ENCODE data around the gene APOB. TPM values are rescaled to one million over a fixed set of nuclear protein-coding genes. Genes with fewer than 3 reads are reported as not detected.

The APOB gene
- total and polyA plus RNA-seq, 2 of the 13 experiments (the other 11 are each of a cell fraction or from before 2014, with no cell fraction given): 1,569 to 2,515 TPM

DNA sequence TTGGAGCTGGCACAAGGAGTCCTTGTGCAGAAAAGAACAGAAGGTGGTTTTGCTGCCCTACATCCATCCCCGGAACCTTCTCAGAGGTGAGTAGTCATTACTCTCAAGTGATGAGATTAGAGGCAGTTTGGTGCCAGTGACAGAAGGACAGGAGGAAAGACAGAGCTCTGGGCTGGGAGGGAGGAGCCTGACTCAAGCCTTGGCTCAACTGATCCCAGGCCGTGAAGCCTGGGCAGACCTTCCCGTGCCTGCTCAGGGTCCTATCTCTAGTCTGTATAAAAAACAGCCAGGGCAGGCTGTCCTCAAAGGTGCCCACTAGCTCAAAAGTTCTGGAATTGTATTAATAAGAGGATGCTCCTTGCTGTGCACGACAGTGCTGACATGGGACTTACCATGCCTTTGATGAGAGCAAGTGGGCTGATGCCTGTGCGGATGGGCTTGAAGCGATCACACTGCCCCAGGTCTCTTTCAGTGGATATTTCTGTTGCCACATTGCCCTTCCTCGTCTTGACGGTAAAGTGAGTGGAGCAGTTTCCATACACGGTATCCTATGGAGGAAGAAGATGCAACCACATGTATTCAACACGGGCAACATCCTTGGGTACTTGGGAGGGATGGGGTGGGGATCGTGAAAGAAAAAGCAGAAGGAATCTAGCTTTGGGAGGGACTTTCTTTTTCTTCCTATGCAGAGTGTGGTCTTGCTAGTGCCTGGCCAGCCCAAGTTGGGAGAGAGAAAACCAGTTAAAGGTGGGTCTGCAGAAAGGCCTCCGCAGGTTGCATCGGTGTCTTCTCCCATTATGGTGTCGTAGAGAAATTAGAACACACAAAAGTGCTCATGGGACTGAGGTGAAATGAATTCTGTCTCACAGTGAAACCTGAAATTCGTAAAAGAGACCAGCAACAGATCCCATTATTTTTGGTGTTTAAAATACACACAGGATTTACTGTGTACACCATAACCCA lies 6.9 kb downstream of the APOB start (continued):
- TF ChIP-seq, protein P1, sequence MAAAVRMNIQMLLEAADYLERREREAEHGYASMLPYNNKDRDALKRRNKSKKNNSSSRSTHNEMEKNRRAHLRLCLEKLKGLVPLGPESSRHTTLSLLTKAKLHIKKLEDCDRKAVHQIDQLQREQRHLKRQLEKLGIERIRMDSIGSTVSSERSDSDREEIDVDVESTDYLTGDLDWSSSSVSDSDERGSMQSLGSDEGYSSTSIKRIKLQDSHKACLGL (CRISPR knock-in tag; IDR thresholded peaks at IDR 0.05): no peak
- no peak for TF ChIP-seq ZNF552 (CRISPR knock-in tag; IDR thresholded peaks at IDR 0.05; ENCODE audit: borderline replicate concordance)
- TF ChIP-seq, protein P2, sequence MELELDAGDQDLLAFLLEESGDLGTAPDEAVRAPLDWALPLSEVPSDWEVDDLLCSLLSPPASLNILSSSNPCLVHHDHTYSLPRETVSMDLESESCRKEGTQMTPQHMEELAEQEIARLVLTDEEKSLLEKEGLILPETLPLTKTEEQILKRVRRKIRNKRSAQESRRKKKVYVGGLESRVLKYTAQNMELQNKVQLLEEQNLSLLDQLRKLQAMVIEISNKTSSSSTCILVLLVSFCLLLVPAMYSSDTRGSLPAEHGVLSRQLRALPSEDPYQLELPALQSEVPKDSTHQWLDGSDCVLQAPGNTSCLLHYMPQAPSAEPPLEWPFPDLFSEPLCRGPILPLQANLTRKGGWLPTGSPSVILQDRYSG (CRISPR knock-in tag; IDR thresholded peaks at IDR 0.05): no peak
- TF ChIP-seq NCOA5 (CRISPR knock-in tag; IDR thresholded peaks at IDR 0.05): 0 out of 2 replicates have a peak, but pooled peaks have one; percentile 25
- TF ChIP-seq, protein P3, sequence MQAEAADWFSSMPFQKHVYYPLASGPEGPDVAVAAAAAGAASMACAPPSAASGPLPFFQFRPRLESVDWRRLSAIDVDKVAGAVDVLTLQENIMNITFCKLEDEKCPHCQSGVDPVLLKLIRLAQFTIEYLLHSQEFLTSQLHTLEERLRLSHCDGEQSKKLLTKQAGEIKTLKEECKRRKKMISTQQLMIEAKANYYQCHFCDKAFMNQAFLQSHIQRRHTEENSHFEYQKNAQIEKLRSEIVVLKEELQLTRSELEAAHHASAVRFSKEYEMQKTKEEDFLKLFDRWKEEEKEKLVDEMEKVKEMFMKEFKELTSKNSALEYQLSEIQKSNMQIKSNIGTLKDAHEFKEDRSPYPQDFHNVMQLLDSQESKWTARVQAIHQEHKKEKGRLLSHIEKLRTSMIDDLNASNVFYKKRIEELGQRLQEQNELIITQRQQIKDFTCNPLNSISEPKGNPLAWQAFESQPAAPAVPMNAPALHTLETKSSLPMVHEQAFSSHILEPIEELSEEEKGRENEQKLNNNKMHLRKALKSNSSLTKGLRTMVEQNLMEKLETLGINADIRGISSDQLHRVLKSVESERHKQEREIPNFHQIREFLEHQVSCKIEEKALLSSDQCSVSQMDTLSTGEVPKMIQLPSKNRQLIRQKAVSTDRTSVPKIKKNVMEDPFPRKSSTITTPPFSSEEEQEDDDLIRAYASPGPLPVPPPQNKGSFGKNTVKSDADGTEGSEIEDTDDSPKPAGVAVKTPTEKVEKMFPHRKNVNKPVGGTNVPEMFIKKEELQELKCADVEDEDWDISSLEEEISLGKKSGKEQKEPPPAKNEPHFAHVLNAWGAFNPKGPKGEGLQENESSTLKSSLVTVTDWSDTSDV (CRISPR knock-in tag; IDR thresholded peaks at IDR 0.05): no peak
- TF ChIP-seq, protein P4, sequence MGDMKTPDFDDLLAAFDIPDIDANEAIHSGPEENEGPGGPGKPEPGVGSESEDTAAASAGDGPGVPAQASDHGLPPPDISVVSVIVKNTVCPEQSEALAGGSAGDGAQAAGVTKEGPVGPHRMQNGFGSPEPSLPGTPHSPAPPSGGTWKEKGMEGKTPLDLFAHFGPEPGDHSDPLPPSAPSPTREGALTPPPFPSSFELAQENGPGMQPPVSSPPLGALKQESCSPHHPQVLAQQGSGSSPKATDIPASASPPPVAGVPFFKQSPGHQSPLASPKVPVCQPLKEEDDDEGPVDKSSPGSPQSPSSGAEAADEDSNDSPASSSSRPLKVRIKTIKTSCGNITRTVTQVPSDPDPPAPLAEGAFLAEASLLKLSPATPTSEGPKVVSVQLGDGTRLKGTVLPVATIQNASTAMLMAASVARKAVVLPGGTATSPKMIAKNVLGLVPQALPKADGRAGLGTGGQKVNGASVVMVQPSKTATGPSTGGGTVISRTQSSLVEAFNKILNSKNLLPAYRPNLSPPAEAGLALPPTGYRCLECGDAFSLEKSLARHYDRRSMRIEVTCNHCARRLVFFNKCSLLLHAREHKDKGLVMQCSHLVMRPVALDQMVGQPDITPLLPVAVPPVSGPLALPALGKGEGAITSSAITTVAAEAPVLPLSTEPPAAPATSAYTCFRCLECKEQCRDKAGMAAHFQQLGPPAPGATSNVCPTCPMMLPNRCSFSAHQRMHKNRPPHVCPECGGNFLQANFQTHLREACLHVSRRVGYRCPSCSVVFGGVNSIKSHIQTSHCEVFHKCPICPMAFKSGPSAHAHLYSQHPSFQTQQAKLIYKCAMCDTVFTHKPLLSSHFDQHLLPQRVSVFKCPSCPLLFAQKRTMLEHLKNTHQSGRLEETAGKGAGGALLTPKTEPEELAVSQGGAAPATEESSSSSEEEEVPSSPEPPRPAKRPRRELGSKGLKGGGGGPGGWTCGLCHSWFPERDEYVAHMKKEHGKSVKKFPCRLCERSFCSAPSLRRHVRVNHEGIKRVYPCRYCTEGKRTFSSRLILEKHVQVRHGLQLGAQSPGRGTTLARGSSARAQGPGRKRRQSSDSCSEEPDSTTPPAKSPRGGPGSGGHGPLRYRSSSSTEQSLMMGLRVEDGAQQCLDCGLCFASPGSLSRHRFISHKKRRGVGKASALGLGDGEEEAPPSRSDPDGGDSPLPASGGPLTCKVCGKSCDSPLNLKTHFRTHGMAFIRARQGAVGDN (CRISPR knock-in tag; IDR thresholded peaks at IDR 0.05): peak; percentile 50; the same call in 1 of the 2 replicates
- TF ChIP-seq, protein P5, sequence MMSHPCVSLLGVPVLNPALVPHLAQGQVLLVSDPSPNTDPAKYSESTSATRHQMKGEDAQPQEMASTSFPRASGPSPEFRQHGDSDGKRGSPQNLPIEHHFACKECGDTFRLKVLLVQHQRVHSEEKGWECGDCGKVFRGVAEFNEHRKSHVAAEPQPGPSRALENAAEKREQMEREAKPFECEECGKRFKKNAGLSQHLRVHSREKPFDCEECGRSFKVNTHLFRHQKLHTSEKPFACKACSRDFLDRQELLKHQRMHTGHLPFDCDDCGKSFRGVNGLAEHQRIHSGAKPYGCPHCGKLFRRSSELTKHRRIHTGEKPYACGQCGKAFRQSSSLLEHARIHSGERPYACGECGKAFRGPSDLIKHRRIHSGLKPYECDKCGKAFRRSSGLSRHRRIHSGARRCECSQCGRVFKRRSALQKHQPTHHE (CRISPR knock-in tag; IDR thresholded peaks at IDR 0.05; ENCODE audit: borderline replicate concordance): no peak
- 0 out of 2 replicates have a peak, but pooled peaks have one; percentile 8 for TF ChIP-seq ARNT2 (CRISPR knock-in tag; IDR thresholded peaks at IDR 0.05; ENCODE audit: low read depth)
- TF ChIP-seq ZNF501 (CRISPR knock-in tag; IDR thresholded peaks at IDR 0.05): 0 out of 2 replicates have a peak, but pooled peaks have one; percentile 62
- TF ChIP-seq MBD4 (IDR thresholded peaks at IDR 0.05; ENCODE audit: borderline replicate concordance, low read length): peak; percentile 82; the same call in 1 of the 2 replicates
- no peak; the same call in 1 of the 2 replicates for TF ChIP-seq ZNF878 (CRISPR knock-in tag; IDR thresholded peaks at IDR 0.05)
- no peak for TF ChIP-seq ATM (IDR thresholded peaks at IDR 0.05; ENCODE audit: borderline replicate concordance)
- no peak for TF ChIP-seq PRPF4 (IDR thresholded peaks at IDR 0.05; ENCODE audit: low read depth, low read length, poor library complexity, severe bottlenecking)
- TF ChIP-seq MTA1 (CRISPR knock-in tag; IDR thresholded peaks at IDR 0.05; ENCODE audit: borderline replicate concordance): no peak
- TF ChIP-seq, protein P6, sequence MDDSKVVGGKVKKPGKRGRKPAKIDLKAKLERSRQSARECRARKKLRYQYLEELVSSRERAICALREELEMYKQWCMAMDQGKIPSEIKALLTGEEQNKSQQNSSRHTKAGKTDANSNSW (CRISPR knock-in tag; IDR thresholded peaks at IDR 0.05; ENCODE audit: borderline replicate concordance): no peak
- TF ChIP-seq RXRB (CRISPR knock-in tag; IDR thresholded peaks at IDR 0.05; ENCODE audit: borderline replicate concordance): no peak
- no peak for TF ChIP-seq THAP11 (CRISPR knock-in tag; IDR thresholded peaks at IDR 0.05)

Data from HepG2 (cell line).